ENCODE measurements around the gene PPFIA4.

Gene PPFIA4

DNA sequence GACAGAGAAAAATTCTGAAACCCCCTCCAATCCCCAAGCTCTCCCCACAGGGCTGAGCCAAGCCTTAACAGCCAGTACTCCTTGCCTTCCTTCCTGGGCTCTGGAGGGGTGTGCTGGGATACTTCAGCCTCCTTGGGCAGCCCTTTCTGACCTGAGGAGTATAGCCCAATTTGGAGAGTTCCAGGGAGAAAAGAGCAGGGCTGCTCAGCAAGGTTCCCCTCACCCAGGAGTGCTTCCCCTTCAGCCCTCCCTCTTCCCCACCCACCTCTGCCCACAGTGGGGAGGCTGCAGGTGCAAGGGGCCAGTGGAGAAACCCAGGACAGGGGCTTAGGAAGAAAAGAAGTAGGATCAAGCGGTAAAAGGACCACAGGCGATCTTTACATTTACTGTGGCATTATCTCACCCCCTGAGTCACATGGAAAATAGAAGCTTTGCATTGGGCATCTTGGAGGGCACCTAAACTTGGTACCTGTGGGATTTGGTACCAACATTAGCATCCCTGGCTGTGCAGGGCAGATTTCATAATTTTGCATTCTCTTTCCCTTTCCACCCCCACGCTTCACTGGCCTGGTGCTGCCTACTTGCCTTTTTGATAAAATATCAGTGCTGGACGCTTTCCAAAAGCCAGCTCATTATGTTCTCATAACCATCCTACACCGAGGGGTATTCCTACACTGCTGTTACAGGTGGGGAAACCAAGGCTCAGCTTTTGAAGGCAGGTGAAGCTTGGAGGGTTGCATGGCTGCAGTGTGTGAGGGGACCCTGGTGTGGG lies 98.4 kb downstream of the PPFIA4 start:
- DNase-seq (ENCODE audit: low read depth): peak; percentile 46
- H3K4me3 ChIP-seq (ENCODE audit: low read length): no peak overlapping the region
- TF ChIP-seq, protein P1, sequence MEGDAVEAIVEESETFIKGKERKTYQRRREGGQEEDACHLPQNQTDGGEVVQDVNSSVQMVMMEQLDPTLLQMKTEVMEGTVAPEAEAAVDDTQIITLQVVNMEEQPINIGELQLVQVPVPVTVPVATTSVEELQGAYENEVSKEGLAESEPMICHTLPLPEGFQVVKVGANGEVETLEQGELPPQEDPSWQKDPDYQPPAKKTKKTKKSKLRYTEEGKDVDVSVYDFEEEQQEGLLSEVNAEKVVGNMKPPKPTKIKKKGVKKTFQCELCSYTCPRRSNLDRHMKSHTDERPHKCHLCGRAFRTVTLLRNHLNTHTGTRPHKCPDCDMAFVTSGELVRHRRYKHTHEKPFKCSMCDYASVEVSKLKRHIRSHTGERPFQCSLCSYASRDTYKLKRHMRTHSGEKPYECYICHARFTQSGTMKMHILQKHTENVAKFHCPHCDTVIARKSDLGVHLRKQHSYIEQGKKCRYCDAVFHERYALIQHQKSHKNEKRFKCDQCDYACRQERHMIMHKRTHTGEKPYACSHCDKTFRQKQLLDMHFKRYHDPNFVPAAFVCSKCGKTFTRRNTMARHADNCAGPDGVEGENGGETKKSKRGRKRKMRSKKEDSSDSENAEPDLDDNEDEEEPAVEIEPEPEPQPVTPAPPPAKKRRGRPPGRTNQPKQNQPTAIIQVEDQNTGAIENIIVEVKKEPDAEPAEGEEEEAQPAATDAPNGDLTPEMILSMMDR (IDR thresholded peaks at IDR 0.05; ENCODE audit: insufficient read depth, low read depth, low read length, missing control alignments): no peak

DNA sequence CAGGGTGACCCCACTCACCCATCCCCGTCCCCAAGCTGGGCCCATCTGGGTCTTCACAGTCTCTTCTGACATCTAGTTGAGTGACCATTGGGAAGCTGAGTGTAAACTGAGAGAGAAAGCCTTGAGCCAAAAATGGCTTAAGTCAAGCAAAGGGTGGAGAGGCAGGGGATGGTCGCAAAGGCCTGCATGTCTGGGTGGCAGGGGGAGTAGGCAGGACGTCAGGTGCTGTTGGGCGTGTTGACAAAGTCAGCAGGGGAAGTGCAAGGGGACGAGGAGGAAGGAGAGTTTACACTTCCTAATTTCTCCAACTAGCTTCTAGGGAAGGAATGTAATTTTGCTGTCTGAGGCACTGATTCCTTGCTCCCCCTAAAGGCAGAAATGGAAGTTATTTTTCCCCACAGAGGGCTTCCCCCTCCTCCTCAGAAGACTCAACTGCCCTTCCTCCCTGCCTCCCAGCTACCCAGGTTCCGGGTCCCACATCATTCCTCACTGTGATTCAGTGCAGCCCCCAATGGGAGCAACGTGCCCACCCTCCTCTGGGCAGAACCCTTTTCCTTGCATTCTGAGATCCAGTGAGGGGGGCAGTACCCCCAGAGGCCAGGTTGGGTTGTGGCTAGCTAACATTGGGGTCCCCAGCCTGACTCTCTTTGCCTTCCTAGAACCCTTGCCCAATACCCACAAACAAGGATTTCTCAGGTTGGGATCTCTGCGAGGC lies 100.0 kb downstream of the PPFIA4 start:
- TF ChIP-seq, protein P1 (IDR thresholded peaks at IDR 0.05; ENCODE audit: insufficient read depth, low read depth, low read length, missing control alignments): peak; percentile 42
- DNase-seq (ENCODE audit: low read depth): no peak
- no peak overlapping the region for H3K4me3 ChIP-seq (ENCODE audit: low read length)

DNA sequence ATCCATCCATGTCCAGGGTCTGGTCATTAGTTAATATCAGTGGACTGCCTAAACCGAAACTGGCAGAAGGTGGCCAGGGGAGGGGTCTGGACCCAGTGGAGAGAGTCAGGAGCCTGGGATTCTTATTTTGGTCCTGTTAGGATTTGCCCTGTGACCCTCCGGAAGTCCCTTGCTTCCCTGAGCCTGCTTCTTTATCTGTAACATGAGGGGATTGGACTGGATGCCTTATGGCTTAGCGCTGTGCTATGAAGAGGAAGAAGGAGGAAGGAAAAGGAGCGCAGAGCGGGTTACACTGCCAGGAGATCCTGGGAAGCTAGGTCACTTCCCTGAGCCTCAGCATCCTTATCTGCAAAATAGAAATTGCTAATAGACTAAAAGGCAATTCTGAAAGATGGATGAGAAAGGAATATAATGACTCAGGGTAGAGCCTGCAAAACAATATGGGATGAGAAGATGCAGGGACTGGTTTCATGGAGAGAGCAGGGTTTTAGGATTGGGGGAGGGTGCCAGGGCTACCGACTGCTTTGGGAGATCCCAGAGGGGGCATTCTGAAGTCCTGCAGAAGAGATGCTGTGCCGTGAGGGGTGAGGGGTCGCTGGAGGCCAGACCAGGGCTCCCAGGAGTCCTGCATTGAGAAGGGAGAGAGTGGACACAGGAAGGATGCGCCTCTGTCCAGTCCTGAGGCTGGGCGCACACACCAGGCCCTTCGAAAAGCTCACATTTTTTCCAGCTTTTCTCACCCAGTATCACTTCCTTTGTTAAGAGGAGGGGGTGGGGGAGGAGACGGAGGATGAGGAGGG lies 100.8 kb downstream of the PPFIA4 start:
- no peak overlapping the region for H3K4me3 ChIP-seq (ENCODE audit: low read length)
- TF ChIP-seq, protein P1 (IDR thresholded peaks at IDR 0.05; ENCODE audit: insufficient read depth, low read depth, low read length, missing control alignments): no peak
- no peak for DNase-seq (ENCODE audit: low read depth)

DNA sequence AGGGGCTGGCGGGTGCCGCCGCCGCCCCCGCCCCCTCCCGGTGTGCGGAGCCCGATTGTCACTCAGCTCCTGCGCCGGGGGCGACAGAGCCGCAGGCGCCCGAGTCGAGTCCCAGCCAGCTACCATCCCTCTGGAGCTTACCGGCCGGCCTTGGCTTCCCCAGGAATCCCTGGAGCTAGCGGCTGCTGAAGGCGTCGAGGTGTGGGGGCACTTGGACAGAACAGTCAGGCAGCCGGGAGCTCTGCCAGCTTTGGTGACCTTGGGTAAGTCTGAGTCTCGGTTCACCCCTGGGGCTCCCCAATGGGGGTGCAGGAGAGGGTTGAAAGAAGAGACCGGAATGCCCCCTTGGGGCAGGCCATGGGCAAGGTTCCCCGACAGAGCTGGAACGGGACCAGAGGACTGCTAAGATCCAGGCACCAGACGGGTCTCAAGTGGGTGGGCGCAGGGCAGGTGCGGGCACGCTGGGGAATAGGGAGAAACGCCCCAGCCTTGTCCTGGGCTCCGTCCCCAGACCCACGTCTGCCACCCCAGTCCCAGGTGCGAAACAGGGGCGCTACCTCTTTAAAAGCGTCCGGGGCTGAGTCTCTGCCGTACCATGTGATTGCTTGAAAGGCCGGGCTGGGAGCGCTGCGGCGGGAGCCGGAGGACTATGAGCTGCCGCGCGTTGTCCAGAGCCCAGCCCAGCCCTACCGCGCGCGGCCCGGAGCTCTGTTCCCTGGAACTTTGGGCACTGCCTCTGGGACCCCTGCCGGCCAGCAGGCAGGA lies 101.6 kb downstream of the PPFIA4 start, which contains the start of gene ADORA1:
Gene ADORA1 (plus strand): TSS at position 61 of the 765 bp plus-strand sequence. CDS start 1,116 bp downstream, outside the sequence.
- TF ChIP-seq, protein P1 (IDR thresholded peaks at IDR 0.05; ENCODE audit: insufficient read depth, low read depth, low read length, missing control alignments): no peak
- H3K4me3 ChIP-seq (ENCODE audit: low read length): peak within 1 kb of the TSS; percentile 33
- peak; percentile 65 for DNase-seq (ENCODE audit: low read depth)

DNA sequence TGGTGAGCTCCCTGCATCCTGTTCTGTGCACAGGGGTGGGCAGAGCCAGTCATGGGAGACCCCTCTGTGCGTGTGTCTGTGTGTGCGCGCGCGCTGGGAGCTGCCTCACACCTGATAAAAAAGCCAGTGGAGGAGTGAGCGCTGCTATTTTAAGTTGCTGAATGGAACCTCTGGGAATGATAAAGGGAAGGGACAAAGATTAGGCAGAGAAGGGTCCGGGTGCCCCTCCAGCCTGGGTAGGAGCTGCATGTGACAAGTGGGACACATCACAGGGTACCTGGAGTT lies 102.1 kb downstream of the PPFIA4 start:
- DNase-seq (ENCODE audit: low read depth): no peak
- peak overlapping the region; percentile 33 for H3K4me3 ChIP-seq (ENCODE audit: low read length)
- TF ChIP-seq, protein P1 (IDR thresholded peaks at IDR 0.05; ENCODE audit: insufficient read depth, low read depth, low read length, missing control alignments): no peak

All from epithelial cell of esophagus (primary cell).